Measurements from ENCODE around the gene AK4.
"Not testable (repeated sequence)": the region's sequence is repeated elsewhere in the genome, so short reads cannot be mapped to it uniquely, and the experiment has no call there.

The AK4 gene

GRCh38 chr1:65159801-65160523 lies 12.0 kb downstream of the AK4 start:
- no peak overlapping the region for H3K4me3 ChIP-seq (ENCODE audit: low read depth in 1 of 2, low read length in 2 of 2)
- H3K27me3 ChIP-seq (ENCODE audit: insufficient read depth, low read length, poor library complexity) = no peaks in the 10 kb centered on the region
- no peaks in the 10 kb centered on the region for H4K20me1 ChIP-seq (ENCODE audit: insufficient read depth, low read length)
- H3K79me2 ChIP-seq (ENCODE audit: insufficient read depth, low read length) = no peaks in the 10 kb centered on the region
- DNase-seq (no peak), ATAC-seq (ENCODE audit: insufficient read depth, low read depth) (no peak)
- H3K4me1 ChIP-seq (ENCODE audit: insufficient read depth, low read length) = no peaks in the 10 kb centered on the region
- H3K9ac ChIP-seq (ENCODE audit: low read depth, low read length) = no peak overlapping the region
- TF ChIP-seq CTCF (IDR thresholded peaks at IDR 0.05; ENCODE audit: borderline replicate concordance, extremely low read depth, low read length, poor library complexity, severe bottlenecking) (no peak), EZH2 (IDR thresholded peaks at IDR 0.05; ENCODE audit: borderline replicate concordance, low read depth, low read length, severe bottlenecking) (no peak)
- no peaks in the 10 kb centered on the region for H3K9me3 ChIP-seq (ENCODE audit: insufficient read depth, low read length, severe bottlenecking)
- H3K36me3 ChIP-seq (ENCODE audit: insufficient read depth, low read length) = no peaks in the 10 kb centered on the region
- no peak overlapping the region for H3K4me2 ChIP-seq (ENCODE audit: insufficient read depth, low read length)
- H3K27ac ChIP-seq (ENCODE audit: low read length) = no peak overlapping the region
- no peak overlapping the region for H2AFZ ChIP-seq (ENCODE audit: low read depth, low read length)

GRCh38 chr1:65163201-65163805 lies 15.3 kb downstream of the AK4 start:
- Histone ChIP-seq H3K36me3 (ENCODE audit: insufficient read depth, low read length) (no peaks in the 10 kb centered on the region), H3K4me1 (ENCODE audit: insufficient read depth, low read length) (no peaks in the 10 kb centered on the region), H3K9me3 (ENCODE audit: insufficient read depth, low read length, severe bottlenecking) (no peaks in the 10 kb centered on the region), H4K20me1 (ENCODE audit: insufficient read depth, low read length) (no peaks in the 10 kb centered on the region), H3K4me3 (ENCODE audit: low read depth in 1 of 2, low read length in 2 of 2) (no peak overlapping the region), H3K27ac (ENCODE audit: low read length) (no peak overlapping the region), H3K4me2 (ENCODE audit: insufficient read depth, low read length) (no peak overlapping the region), H3K9ac (ENCODE audit: low read depth, low read length) (no peak overlapping the region), H2AFZ (ENCODE audit: low read depth, low read length) (no peak overlapping the region), H3K79me2 (ENCODE audit: insufficient read depth, low read length) (no peaks in the 10 kb centered on the region), H3K27me3 (ENCODE audit: insufficient read depth, low read length, poor library complexity) (no peaks in the 10 kb centered on the region)
- DNase-seq (no peak), ATAC-seq (ENCODE audit: insufficient read depth, low read depth) (no peak)
- TF ChIP-seq CTCF (IDR thresholded peaks at IDR 0.05; ENCODE audit: borderline replicate concordance, extremely low read depth, low read length, poor library complexity, severe bottlenecking) (no peak), EZH2 (IDR thresholded peaks at IDR 0.05; ENCODE audit: borderline replicate concordance, low read depth, low read length, severe bottlenecking) (no peak)

DNA sequence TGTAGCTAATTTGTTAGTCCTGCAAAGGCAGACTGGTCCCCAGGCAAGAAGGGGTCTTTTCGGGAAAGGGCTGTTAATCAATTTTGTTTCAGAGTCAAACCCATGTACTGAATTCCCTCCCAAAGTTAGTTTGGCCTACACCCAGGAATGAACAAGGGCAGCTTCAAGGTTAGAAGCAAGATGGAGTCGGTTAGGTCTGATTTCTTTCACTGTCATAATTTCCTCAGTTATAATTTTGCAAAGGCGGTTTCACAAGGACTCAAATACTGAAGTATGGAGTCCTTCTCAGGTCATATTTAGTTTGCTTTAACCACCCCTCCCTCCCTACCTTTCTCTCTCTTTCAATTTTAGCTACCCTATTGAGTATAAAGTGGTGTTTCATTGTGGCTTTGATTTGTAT lies 16.1 kb downstream of the AK4 start:
- not testable (repeated sequence) for H3K79me2 ChIP-seq (ENCODE audit: insufficient read depth, low read length); H3K36me3 ChIP-seq (ENCODE audit: insufficient read depth, low read length); DNase-seq

DNA sequence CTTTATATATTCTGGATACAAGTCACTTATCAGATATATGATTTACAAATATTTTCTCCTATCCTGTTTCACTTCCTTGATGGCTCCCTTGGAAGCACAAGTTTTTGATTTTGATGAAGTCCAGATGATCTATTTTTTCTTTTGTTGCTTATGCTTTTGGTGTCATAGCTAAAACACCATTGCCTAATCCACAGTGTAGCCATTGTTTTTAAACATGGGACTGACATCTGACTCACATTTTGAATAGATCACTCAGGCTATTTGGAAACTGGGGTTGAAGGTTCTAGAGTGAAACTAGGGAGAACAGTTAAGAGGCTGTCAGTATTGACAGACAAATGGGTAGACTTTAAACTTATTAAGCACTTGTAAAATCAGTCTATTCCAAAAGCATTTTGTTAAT lies 16.6 kb downstream of the AK4 start:
- Histone ChIP-seq H3K27ac (ENCODE audit: low read length) (no peak overlapping the region), H4K20me1 (ENCODE audit: insufficient read depth, low read length) (no peaks in the 10 kb centered on the region), H3K79me2 (ENCODE audit: insufficient read depth, low read length) (no peaks in the 10 kb centered on the region), H3K9me3 (ENCODE audit: insufficient read depth, low read length, severe bottlenecking) (no peaks in the 10 kb centered on the region), H3K4me1 (ENCODE audit: insufficient read depth, low read length) (no peaks in the 10 kb centered on the region), H2AFZ (ENCODE audit: low read depth, low read length) (no peak overlapping the region), H3K27me3 (ENCODE audit: insufficient read depth, low read length, poor library complexity) (no peaks in the 10 kb centered on the region), H3K4me3 (ENCODE audit: low read depth in 1 of 2, low read length in 2 of 2) (no peak overlapping the region), H3K36me3 (ENCODE audit: insufficient read depth, low read length) (no peaks in the 10 kb centered on the region), H3K9ac (ENCODE audit: low read depth, low read length) (no peak overlapping the region), H3K4me2 (ENCODE audit: insufficient read depth, low read length) (no peak overlapping the region)
- no peak for ATAC-seq (ENCODE audit: insufficient read depth, low read depth)
- no peak for TF ChIP-seq CTCF (IDR thresholded peaks at IDR 0.05; ENCODE audit: borderline replicate concordance, extremely low read depth, low read length, poor library complexity, severe bottlenecking)
- no peak for TF ChIP-seq EZH2 (IDR thresholded peaks at IDR 0.05; ENCODE audit: borderline replicate concordance, low read depth, low read length, severe bottlenecking)
- no peak for DNase-seq

More for the DNA sequence above, 16.1 kb downstream of the AK4 start:
- not testable (repeated sequence) for H3K4me1 ChIP-seq (ENCODE audit: insufficient read depth, low read length); ATAC-seq (ENCODE audit: insufficient read depth, low read depth); H3K27me3 ChIP-seq (ENCODE audit: insufficient read depth, low read length, poor library complexity); H2AFZ ChIP-seq (ENCODE audit: low read depth, low read length); H3K27ac ChIP-seq (ENCODE audit: low read length); H3K4me3 ChIP-seq (ENCODE audit: low read depth in 1 of 2, low read length in 2 of 2); H3K9me3 ChIP-seq (ENCODE audit: insufficient read depth, low read length, severe bottlenecking); H4K20me1 ChIP-seq (ENCODE audit: insufficient read depth, low read length); H3K4me2 ChIP-seq (ENCODE audit: insufficient read depth, low read length); H3K9ac ChIP-seq (ENCODE audit: low read depth, low read length)

All from DND-41 (cell line).